ENCODE data around the gene MAMDC2.

- TF ChIP-seq CTCF (IDR thresholded peaks at IDR 0.05) (no peak), POLR2A (IDR thresholded peaks at IDR 0.05) (no peak), POLR2AphosphoS5 (IDR thresholded peaks at IDR 0.05) (no peak)
Observed at GRCh38 chr9:70120834-70121510, 77.3 kb downstream of the MAMDC2 start.
